GM19025 (cell line): ENCODE measurements around the gene ADGRD1.

Experiments used
- ATAC-seq: cut with Tn5 transposase; IDR thresholded peaks from one replicate; pipeline ENCODE4 v1.9.1; 2021; ENCODE audit warnings: mild to moderate bottlenecking, low read depth, moderate library complexity; ENCODE audit not compliant: unreplicated experiment

Gene ADGRD1

DNA sequence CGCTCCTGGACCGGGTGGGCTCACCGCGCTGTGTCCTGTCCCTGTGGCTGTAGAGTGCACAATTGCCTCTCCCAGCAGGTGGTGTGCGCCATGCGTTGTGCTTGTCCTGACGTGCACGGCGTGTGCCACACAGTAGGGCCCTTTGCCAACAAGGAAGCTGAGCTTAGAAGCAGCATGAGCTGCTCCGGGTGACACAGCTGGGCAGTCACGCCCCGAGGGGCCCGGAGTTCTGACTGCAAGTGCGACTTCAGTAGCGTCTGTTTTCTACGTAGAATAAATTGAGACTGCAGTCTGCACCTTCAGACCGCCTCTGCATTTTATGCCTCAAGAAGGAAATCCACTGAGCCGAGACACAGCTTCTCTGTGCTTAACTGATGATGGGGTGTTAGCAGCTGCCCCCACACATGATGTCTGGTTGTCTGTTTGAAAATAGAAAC is 81.6 kb downstream of the ADGRD1 start:
- ATAC-seq, result no peak

GRCh38 chr12:131038159-131038558 is 84.5 kb downstream of the ADGRD1 start:
- ATAC-seq, result no peak

DNA sequence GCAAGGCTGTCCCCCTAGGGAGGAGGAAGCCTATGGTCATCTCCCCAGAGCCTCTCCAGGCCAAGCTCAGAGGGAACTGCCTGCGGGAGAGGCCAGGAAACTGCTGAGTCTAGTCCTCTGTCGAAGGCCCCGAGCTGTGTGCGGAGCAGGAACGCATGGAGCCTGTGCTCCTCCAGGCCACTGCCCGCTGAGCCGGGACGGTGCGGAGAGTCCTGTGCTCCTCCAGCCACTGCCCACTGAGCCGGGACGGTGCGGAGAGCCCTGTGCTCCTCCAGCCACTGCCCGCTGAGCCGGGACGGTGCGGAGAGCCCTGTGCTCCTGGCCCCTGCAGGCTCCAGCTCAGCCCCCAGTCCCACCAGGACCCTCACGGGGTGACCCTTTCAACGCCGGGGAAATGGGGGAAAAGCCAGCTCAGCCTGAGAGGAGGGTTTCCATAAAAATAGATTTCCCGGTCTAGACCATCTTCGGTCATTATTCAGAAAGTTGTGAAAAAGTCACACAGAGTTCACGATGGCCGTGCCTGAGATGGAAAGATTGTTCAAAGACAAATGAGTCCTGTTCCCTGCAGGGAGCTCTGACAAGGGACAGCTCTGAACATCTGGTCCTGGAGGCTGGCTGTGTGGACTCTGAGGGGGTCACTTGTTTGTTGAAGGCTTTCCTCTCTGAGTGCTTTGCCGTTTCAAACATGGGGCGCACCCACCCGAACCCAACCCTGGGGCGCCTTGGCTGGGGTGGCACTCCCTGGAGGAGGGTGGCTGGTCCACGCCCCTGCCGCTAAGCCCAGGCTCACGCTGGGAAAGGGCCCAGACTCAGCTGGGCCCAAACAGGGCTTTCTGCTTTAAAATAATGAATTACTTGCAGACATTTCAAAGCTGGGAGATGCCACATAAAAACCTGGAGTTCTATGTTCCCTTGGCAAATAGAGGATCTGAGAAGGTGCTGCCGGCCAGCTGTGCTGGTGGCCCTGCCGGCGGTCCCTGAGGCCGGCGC is 85.5 kb downstream of the ADGRD1 start:
- ATAC-seq, result no peak

DNA sequence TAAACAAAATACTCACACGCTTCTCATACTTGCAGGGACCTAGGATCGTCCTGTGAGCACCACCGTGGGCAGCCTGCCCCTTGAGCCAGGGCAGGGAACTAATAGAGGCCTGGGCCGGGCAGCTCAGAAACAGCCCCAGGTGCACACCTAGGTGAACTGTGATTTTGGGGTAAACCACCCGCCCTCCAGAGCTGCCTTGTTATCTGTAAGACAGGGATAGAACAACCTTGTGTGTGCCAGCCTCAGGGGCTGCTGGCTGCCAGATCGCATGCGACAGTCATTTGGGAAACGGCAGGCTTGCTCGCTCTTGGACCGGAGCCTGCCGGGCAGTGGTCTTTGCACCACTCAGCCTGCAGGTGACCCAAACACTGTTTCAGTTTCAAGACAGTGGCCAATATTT is 86.8 kb downstream of the ADGRD1 start:
- ATAC-seq, result no peak

GRCh38 chr12:131041216-131041967 is 87.7 kb downstream of the ADGRD1 start:
- no peak for ATAC-seq

DNA sequence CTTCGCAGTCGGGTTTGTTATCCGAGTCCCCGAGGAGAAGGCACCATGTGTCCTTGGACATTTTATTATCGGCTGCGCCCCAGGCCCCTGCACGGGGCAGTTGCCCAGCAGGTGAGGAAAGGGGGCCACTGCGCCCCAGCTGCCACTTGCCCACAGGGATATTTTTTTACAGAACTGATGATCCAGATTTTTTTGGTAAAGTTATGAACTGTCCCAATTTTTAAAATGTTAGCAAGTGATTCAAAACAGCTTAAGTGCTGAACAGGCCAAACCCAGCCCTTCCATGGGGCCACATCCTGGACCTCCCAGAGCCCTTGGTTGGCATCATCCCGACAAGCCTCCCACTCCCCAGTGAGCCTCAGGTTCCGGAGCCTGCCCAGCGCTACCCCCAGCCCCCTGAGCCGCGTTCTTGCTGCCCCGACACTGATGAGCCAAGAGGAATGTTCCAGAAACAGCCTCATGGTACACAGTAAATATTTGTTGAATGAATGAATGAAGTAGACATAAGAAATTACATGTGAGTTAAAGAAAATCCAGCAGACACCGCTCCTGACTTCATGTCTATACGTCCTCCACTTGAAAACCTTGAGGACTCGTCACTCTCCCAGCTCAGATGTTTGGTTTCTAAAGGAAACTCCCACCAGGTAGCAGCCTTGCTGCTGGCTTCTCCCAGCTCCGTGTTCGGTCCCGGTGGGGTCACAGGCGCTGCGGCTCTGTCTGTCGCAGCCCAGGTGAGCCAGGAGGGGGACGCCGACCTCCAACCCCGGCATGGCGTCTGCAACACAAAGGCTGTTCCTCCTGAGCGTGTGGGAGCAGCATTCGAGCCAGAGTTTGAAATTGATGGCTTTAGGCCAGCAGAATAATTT is 88.5 kb downstream of the ADGRD1 start:
- no peak for ATAC-seq

DNA sequence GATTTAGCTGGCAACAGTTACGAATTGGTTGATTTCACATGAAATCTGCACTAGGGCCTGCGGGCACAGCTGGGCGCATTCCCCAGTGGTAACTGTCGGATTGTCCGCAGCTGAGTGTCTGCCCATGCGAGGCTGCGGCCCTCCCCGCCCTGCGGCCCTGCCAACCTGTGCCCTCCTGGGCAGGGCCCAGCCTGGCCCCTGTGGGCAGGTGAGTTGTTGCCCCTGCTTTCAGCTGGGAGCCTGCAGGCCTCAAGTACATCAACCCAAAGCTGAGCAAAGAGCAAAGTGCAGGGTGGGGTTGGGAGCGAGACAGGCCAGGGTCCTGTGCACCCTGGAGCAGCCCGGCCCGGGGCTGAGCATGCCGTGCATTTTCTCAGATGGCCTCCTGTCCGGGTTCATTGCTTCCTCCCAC is 89.1 kb downstream of the ADGRD1 start:
- ATAC-seq, result no peak

GRCh38 chr12:131043401-131043871 is 89.7 kb downstream of the ADGRD1 start:
- ATAC-seq, result no peak

DNA sequence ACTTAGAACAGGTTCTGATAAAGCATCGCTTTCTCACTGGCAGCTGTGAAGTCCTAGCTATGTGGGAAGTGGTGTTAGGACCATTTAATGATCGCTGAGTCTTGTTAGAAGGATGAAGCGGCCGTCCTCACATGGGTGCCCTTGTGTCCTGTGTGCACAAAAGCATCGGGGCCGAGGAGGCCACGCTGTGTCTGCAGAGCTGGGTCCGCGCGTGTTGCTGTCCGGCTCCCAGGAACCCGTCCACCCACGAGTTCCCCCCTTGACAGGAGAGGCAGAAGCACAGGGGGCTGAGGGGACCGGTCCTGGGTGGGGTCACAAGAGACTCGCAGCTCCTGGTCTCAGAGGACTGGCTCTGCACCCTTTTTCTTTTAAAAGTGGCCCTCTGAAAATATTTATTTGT is 90.4 kb downstream of the ADGRD1 start:
- no peak for ATAC-seq

DNA sequence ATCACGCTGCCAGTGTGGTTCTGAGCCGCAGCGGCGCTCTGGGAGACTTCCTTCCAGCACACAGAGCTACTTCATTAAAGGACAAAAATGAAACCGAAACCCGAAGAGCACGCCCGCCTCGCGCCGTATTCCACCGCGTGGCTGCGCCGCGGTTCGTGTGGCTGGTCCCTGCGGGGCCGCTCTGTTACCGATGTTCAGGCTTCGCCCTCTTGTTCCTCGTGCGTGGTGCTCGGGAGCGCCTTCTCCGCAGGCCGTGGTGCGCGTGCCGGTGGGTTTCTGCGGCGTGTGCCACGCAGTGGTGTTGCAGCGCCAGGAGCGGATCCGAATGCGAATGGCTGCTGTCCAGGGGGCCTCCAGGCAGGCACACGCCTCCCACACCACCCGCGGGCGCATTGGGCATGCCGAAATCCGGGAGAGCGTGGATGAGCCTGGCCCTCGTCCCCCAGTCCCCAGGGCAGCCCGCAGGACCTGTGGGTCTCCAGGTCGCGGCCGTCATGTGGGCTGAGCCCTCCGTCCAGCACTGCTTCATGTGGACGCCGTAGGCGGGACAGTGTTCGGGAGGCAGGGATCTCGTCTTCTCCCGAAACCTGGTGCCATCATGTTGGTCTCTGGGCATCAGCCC is 91.2 kb downstream of the ADGRD1 start:
- no peak for ATAC-seq

GRCh38 chr12:131045705-131046460 is 92.2 kb downstream of the ADGRD1 start:
- no peak for ATAC-seq

DNA sequence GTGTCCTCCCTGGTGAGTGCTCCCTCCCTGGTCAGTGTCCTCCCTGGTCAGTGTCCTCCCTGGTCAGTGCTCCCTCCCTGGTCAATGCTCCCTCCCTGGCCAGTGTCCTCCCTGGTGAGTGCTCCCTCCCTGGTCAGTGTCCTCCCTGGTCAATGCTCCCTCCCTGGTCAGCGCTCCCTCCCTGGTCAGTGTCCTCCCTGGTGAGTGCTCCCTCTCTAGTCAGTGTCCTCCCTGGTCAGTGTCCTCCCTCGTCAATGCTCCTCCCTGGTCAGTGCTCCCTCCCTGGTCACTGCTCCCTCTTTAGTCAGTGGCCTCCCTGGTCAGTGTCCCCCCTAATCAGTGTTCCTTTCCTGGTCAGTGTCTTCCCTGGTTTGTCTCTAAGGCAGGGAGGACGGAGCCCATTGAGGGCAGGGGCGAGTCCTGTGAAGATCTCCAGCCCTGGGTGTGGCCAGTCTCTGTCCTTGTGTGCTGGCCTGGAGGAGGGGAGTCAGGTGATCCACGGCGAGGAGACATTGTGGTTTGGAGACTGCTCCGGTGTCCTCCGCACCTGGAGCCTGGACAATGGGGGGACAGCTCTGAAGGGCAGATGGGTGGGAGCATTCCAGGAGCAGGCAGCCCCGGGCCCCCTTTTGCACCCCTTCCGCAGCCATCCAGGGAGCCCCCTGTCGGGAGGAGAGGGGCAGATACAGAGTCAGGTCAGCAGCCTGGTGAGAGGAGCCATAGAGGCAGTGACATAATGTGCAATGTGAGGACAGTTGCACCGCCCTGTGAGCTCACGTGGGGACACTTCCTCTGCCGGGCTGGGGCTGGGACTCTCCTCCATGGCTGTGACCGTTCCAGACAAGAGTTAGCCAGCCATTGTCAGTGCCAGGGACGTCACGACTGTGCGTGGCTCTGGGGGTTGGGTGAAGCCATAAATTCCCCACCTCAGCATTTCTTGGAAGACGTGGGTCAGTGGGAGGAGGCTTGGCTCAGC is 93.4 kb downstream of the ADGRD1 start:
- ATAC-seq, result no peak

DNA sequence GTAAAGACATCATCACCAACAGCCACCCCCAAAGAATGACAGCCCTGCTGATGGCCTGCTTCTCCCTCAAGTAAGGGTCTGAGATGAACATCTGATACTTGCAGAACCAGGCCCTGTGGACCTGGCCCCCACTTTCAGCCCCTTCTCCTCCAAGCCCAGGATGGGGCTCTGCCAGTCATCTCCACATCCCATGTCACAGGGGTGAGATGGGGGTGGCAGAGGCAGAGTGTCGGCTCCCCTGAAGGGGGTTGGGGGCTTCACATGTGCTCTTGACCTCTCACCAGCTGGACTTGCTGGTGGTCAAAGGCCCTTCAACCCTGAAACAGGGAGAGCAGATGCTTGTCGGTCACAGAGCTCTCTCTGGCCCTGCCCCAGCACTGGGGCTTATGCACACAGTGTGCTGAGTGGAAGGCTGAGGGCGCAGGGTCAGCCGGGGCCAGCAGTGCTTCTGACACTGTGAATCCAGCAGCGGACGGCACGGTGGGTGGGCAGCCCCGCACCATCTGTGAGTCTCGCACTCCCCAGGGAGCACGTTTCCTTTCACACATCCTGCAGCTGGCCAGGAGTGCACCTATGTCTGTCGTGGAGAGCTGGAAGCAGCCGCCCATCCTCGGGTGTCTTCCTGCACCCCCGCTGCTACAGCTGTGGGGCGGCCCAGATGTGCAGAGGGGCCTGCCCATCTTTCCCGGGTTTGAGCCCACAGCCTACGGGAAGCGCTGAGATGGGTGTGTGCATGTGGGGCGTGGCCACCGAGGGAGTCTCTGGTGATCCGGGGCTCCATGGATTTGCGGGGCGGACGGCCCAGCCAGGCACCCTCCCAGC is 94.3 kb downstream of the ADGRD1 start:
- no peak for ATAC-seq

- ATAC-seq, result no peak
Measured at GRCh38 chr12:131048611-131048990, 94.9 kb downstream of the ADGRD1 start.

GRCh38 chr12:131049002-131049401 is 95.3 kb downstream of the ADGRD1 start:
- no peak for ATAC-seq

GRCh38 chr12:131049549-131050339 is 96.0 kb downstream of the ADGRD1 start:
- no peak for ATAC-seq
